GM19025 (cell line): ENCODE measurements around the gene HIBCH.
"Not testable (repeated sequence)": the region's sequence is repeated elsewhere in the genome, so short reads cannot be mapped to it uniquely, and the experiment has no call there.

Source experiments
- ATAC-seq: cut with Tn5 transposase; IDR thresholded peaks from one replicate; pipeline ENCODE4 v1.9.1; 2021; ENCODE audit warnings: mild to moderate bottlenecking, low read depth, moderate library complexity; ENCODE audit not compliant: unreplicated experiment

Gene HIBCH

DNA sequence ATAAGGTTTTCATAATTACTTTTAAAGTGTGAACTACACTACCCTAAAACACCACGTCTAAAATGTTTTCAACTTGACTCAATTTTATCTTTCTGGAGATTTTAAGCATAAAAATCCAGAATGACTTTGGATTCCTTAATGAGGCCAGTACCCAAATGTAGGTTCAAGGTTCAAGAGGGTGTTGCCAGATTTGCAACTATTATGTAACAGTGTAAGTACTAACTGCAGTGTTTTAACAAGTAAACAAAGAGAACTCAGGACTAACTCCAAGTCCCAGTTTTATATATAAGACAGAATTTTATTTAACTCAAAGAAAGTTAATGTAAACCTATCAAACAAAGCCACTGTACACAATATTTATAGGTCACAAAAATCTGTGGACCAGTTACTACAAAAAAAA, 5.7 kb downstream of the HIBCH start:
- no peak for ATAC-seq

- not testable (repeated sequence) for ATAC-seq
Measured at GRCh38 chr2:190312635-190313025, 7.0 kb downstream of the HIBCH start.

GRCh38 chr2:190311893-190312634, 7.6 kb downstream of the HIBCH start:
- ATAC-seq = no peak

GRCh38 chr2:190308031-190308430, 11.6 kb downstream of the HIBCH start:
- ATAC-seq = no peak

GRCh38 chr2:190304404-190304803, 15.2 kb downstream of the HIBCH start:
- peak; percentile 58 for ATAC-seq

GRCh38 chr2:190303647-190304046, 16.0 kb downstream of the HIBCH start:
- no peak for ATAC-seq

- no peak for ATAC-seq
Measured at GRCh38 chr2:190302052-190302451, 17.6 kb downstream of the HIBCH start.

DNA sequence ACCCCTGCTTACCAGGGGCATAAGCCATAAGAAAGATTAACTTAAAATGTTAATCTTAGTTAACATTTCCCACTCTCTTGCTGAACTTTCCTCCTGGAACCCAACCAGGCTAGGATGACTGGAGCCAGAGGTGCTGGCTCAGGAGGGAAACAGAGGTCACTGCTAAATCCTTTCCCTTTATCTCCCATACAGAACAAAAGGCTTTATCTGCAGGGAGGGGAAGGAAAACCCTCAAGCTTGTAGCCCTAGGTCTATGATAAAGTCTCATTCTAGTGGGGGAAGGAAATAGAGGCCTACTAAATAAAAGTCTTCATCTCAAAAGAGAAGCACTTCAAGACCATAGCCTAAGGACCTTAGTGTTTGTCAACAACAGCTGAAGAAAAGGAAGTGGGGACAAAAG, 18.6 kb downstream of the HIBCH start:
- no peak for ATAC-seq

GRCh38 chr2:190297880-190298279, 21.7 kb downstream of the HIBCH start:
- ATAC-seq = not testable (repeated sequence)

GRCh38 chr2:190283783-190284182, 35.8 kb downstream of the HIBCH start:
- no peak for ATAC-seq

- ATAC-seq = no peak
Measured at GRCh38 chr2:190280565-190281350, 38.9 kb downstream of the HIBCH start.

- not testable (repeated sequence) for ATAC-seq
Measured at GRCh38 chr2:190279256-190280134, 40.1 kb downstream of the HIBCH start.

GRCh38 chr2:190277234-190278112, 42.2 kb downstream of the HIBCH start:
- ATAC-seq = no peak

DNA sequence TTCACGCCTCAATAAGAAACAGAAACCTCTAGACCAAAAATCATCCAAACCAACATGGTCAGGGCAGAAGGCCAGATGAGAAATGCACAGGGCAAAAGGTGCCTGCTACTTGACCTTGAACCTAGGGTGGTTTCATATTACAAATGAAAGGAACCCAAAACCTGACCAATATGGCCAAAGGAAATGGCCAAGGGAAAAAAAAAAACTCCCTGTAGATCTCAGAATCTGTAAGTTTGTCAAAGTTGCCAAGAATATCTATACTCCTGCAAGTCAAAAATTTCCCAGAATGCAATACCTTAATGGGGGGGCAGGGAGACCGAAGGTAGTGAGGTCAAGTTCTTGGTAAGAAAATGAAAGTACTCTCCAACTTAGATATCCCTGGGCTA, 47.2 kb downstream of the HIBCH start:
- no peak for ATAC-seq

DNA sequence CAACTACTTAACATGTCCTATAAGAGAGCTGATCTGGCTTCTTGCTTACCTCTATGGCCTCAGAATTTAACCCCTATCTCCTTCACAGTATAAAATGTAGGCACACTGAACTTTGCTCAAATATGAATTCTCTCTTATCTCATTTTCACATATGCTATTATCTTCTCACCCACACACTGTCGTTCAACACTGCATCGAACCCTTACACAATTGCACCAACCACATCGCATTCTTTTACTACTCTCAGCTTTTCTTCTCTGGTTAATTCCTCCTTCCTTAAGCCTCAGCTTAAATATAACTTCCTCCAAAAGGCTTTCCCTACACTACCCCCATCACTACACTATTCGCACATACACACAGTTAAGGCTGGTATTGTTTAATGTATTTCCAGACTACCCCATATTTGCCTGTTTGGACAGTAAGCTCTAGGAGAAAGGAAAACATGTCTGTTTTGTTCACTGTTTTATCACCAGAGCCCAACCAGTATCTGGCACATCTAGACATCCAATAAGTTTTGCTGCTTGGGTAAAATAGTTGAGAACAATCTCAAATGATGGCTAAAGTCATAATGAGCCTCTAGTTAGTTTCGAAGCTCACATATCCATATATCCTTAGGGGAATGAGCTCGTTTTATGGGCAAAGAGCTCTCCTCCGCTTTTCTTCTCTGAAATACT, 47.7 kb downstream of the HIBCH start:
- ATAC-seq = no peak

DNA sequence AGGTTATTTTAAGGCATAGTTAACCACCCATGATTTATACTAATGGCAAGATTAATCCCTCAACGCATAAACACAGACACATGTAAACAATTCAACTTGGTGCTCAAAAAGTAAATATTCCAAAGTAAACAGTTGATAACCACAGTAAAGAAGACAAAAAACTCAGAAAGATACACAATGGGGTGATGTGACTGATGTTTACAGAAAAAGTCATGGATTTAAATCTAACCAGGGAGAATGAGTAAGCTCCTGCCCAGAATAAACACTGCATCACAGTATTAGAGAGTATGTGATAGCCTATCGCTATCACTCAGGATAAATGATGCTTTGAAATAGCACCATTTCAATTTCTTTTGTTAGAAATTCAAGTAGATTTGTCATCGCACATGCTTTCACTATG, 49.3 kb downstream of the HIBCH start:
- no peak for ATAC-seq

GRCh38 chr2:190269699-190270098, 49.9 kb downstream of the HIBCH start:
- ATAC-seq = not testable (repeated sequence)

GRCh38 chr2:190267302-190267701, 52.3 kb downstream of the HIBCH start:
- no peak for ATAC-seq

- no peak for ATAC-seq
Measured at GRCh38 chr2:190266314-190266713, 53.3 kb downstream of the HIBCH start.
